Measurements from ENCODE around the gene GNMT. TPM values are rescaled to one million over a fixed set of nuclear protein-coding genes. Genes with fewer than 3 reads are reported as not detected.
"Not testable (repeated sequence)": the region's sequence is repeated elsewhere in the genome, so short reads cannot be mapped to it uniquely, and the experiment has no call there.

Gene GNMT
- total RNA-seq, 1 experiment from 2014 or later, result 0.47 TPM

GRCh38 chr6:42939810-42940167, 20.8 kb upstream of the GNMT start:
- H3K27ac ChIP-seq (ENCODE audit: low read length), result no peak overlapping the region
- H4K20me1 ChIP-seq (ENCODE audit: low read length), result no peaks in the 10 kb centered on the region
- intact Hi-C loops (cut with micrococcal nuclease), result no loop called here
- no peak for DNase-seq
- ChIA-PET CTCF (no interaction called here), POLR2A (ENCODE audit: unreplicated experiment) (no interaction called here)
- H3K36me3 ChIP-seq (ENCODE audit: low read depth, low read length), result peaks cover 15% of the 10 kb centered on the region; the same call in 1 of the 2 replicates
- no peaks in the 10 kb centered on the region for H3K9me2 ChIP-seq (replicated peaks; ENCODE audit: low read length)
- no peaks in the 10 kb centered on the region; the same call in 1 of the 2 replicates for H3K79me2 ChIP-seq (ENCODE audit: low read length)
- H3F3A ChIP-seq (ENCODE audit: low read length, unreplicated experiment), result no peaks in the 10 kb centered on the region
- TF ChIP-seq, protein P1, sequence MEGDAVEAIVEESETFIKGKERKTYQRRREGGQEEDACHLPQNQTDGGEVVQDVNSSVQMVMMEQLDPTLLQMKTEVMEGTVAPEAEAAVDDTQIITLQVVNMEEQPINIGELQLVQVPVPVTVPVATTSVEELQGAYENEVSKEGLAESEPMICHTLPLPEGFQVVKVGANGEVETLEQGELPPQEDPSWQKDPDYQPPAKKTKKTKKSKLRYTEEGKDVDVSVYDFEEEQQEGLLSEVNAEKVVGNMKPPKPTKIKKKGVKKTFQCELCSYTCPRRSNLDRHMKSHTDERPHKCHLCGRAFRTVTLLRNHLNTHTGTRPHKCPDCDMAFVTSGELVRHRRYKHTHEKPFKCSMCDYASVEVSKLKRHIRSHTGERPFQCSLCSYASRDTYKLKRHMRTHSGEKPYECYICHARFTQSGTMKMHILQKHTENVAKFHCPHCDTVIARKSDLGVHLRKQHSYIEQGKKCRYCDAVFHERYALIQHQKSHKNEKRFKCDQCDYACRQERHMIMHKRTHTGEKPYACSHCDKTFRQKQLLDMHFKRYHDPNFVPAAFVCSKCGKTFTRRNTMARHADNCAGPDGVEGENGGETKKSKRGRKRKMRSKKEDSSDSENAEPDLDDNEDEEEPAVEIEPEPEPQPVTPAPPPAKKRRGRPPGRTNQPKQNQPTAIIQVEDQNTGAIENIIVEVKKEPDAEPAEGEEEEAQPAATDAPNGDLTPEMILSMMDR (conservative IDR thresholded peaks at IDR 0.05; ENCODE audit: low read depth, low read length), result no peak
- TF ChIP-seq EZH2phosphoT487 (IDR thresholded peaks at IDR 0.05; ENCODE audit: borderline replicate concordance, low read length) (no peak), EZH2 (IDR thresholded peaks at IDR 0.05; ENCODE audit: low read length, unreplicated experiment) (no peak)
- no TSS peak for BruUV-seq (replicated peaks)
- no peak overlapping the region for H3K9ac ChIP-seq (ENCODE audit: low read length)
- no peak for ATAC-seq
- no peak overlapping the region for H3K4me3 ChIP-seq (ENCODE audit: low read length)
- H3K4me2 ChIP-seq (ENCODE audit: low read length), result no peak overlapping the region
- H3K27me3 ChIP-seq (ENCODE audit: low read length), result no peaks in the 10 kb centered on the region
- no peak overlapping the region for H2AFZ ChIP-seq (ENCODE audit: low read length)
- no peaks in the 10 kb centered on the region; the same call in 1 of the 2 replicates for H3K4me1 ChIP-seq (ENCODE audit: insufficient read depth, low read length)
- no peaks in the 10 kb centered on the region for H3K9me3 ChIP-seq (ENCODE audit: low read length)

DNA sequence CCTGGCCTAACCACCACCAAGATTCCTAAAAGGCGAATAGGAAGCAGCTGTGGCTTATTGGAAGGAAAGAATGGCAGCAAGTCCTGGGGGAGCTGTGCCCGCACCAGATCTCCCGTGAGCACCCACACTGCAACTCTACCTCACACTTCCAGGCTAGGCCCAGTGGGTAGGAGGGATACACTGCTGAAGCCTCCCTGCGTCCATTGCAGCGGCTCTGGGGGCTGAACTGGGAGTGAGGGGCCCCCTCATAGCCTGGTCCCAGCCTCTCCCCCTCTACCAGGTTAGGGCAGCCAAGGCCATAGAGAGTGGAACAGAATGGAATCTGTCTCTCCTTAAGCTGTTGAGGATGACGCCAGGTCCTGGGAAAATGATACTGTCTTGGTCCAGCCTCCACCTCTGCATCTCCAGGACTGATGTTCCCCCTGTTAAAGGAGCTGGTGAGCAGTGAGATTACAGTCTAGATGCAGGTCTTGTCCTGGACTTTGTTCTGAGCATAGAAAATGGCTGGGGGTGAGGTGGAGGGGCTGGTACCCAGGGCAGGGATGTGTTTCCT, 20.0 kb upstream of the GNMT start:
- Histone ChIP-seq H3K36me3 (ENCODE audit: low read depth, low read length) (peaks cover 11% of the 10 kb centered on the region; the same call in 1 of the 2 replicates), H3K9me3 (ENCODE audit: low read length) (no peaks in the 10 kb centered on the region), H2AFZ (ENCODE audit: low read length) (no peak overlapping the region), H3K4me3 (ENCODE audit: low read length) (no peak overlapping the region), H3K27me3 (ENCODE audit: low read length) (no peaks in the 10 kb centered on the region), H3F3A (ENCODE audit: low read length, unreplicated experiment) (no peaks in the 10 kb centered on the region), H3K4me1 (ENCODE audit: insufficient read depth, low read length) (no peaks in the 10 kb centered on the region; the same call in 1 of the 2 replicates), H3K9ac (ENCODE audit: low read length) (no peak overlapping the region), H4K20me1 (ENCODE audit: low read length) (no peaks in the 10 kb centered on the region), H3K9me2 (replicated peaks; ENCODE audit: low read length) (no peaks in the 10 kb centered on the region), H3K79me2 (ENCODE audit: low read length) (no peaks in the 10 kb centered on the region; the same call in 1 of the 2 replicates), H3K4me2 (ENCODE audit: low read length) (no peak overlapping the region), H3K27ac (ENCODE audit: low read length) (no peak overlapping the region)
- POLR2A ChIA-PET (ENCODE audit: unreplicated experiment), result no interaction called here
- no TSS peak for BruUV-seq (replicated peaks)
- ATAC-seq, result no peak
- CTCF ChIA-PET, result interaction anchor here (0.6 kb wide), 1 partner anchor 26 kb away, joined by 11 read pairs; no protein-coding TSS in a partner anchor
- intact Hi-C loops (cut with micrococcal nuclease), result no loop called here
- no peak for DNase-seq
- TF ChIP-seq EZH2 (IDR thresholded peaks at IDR 0.05; ENCODE audit: low read length, unreplicated experiment), result no peak
- TF ChIP-seq, protein P1 (conservative IDR thresholded peaks at IDR 0.05; ENCODE audit: low read depth, low read length), result no peak

GRCh38 chr6:42941356-42941755, 19.2 kb upstream of the GNMT start:
- H3K27me3 ChIP-seq (ENCODE audit: low read length); H3K9me2 ChIP-seq (replicated peaks; ENCODE audit: low read length); H3K4me3 ChIP-seq (ENCODE audit: low read length); H4K20me1 ChIP-seq (ENCODE audit: low read length); H3K36me3 ChIP-seq (ENCODE audit: low read depth, low read length); H3K9me3 ChIP-seq (ENCODE audit: low read length); H3K27ac ChIP-seq (ENCODE audit: low read length); ATAC-seq; H3F3A ChIP-seq (ENCODE audit: low read length, unreplicated experiment); H3K79me2 ChIP-seq (ENCODE audit: low read length); BruUV-seq (replicated peaks); POLR2A ChIA-PET (ENCODE audit: unreplicated experiment); CTCF ChIA-PET; H3K4me2 ChIP-seq (ENCODE audit: low read length); intact Hi-C loops (cut with micrococcal nuclease); H3K9ac ChIP-seq (ENCODE audit: low read length); H3K4me1 ChIP-seq (ENCODE audit: insufficient read depth, low read length); H2AFZ ChIP-seq (ENCODE audit: low read length): not testable (repeated sequence)
- peak; percentile 29 for DNase-seq
